ENCODE results near the gene TEAD1.

Gene TEAD1

GRCh38 chr11:12715131-12715530 lies 40.9 kb downstream of the TEAD1 start:
- no peak for TF ChIP-seq TAF1 (IDR thresholded peaks at IDR 0.05; ENCODE audit: borderline replicate concordance, insufficient read depth, low read length)
- no peak for TF ChIP-seq REST (IDR thresholded peaks at IDR 0.05; ENCODE audit: insufficient read depth in 1 of 2, low read depth in 2 of 2, low read length in 2 of 2)
- no peak for TF ChIP-seq POLR2AphosphoS5 (IDR thresholded peaks at IDR 0.05; ENCODE audit: low read depth, low read length)
- TF ChIP-seq FOXP2 (optimal IDR thresholded peaks at IDR 0.05; ENCODE audit: borderline replicate concordance, extremely low read depth, extremely low read length, insufficient read depth), result no peak
- no peak for TF ChIP-seq SIN3A (IDR thresholded peaks at IDR 0.05; ENCODE audit: borderline replicate concordance, insufficient read depth, low read length)

- TF ChIP-seq POLR2AphosphoS5 (IDR thresholded peaks at IDR 0.05; ENCODE audit: low read depth, low read length), result peak; percentile 23; the same call in 1 of the 2 replicates
- no peak for TF ChIP-seq SIN3A (IDR thresholded peaks at IDR 0.05; ENCODE audit: borderline replicate concordance, insufficient read depth, low read length)
Observed at GRCh38 chr11:12715941-12716340, 41.7 kb downstream of the TEAD1 start.

- no peak for TF ChIP-seq POLR2AphosphoS5 (IDR thresholded peaks at IDR 0.05; ENCODE audit: low read depth, low read length)
- TF ChIP-seq REST (IDR thresholded peaks at IDR 0.05; ENCODE audit: insufficient read depth in 1 of 2, low read depth in 2 of 2, low read length in 2 of 2), result no peak
- no peak for TF ChIP-seq SIN3A (IDR thresholded peaks at IDR 0.05; ENCODE audit: borderline replicate concordance, insufficient read depth, low read length)
- no peak for TF ChIP-seq TAF1 (IDR thresholded peaks at IDR 0.05; ENCODE audit: borderline replicate concordance, insufficient read depth, low read length)
- TF ChIP-seq FOXP2 (optimal IDR thresholded peaks at IDR 0.05; ENCODE audit: borderline replicate concordance, extremely low read depth, extremely low read length, insufficient read depth), result no peak
Observed at GRCh38 chr11:12716816-12717215, 42.6 kb downstream of the TEAD1 start.

- no peak for TF ChIP-seq FOXP2 (optimal IDR thresholded peaks at IDR 0.05; ENCODE audit: borderline replicate concordance, extremely low read depth, extremely low read length, insufficient read depth)
- no peak for TF ChIP-seq TAF1 (IDR thresholded peaks at IDR 0.05; ENCODE audit: borderline replicate concordance, insufficient read depth, low read length)
- TF ChIP-seq REST (IDR thresholded peaks at IDR 0.05; ENCODE audit: insufficient read depth in 1 of 2, low read depth in 2 of 2, low read length in 2 of 2), result no peak
Observed at GRCh38 chr11:12717851-12718291, 43.6 kb downstream of the TEAD1 start.

- TF ChIP-seq SIN3A (IDR thresholded peaks at IDR 0.05; ENCODE audit: borderline replicate concordance, insufficient read depth, low read length), result no peak
- TF ChIP-seq TAF1 (IDR thresholded peaks at IDR 0.05; ENCODE audit: borderline replicate concordance, insufficient read depth, low read length), result no peak
- TF ChIP-seq REST (IDR thresholded peaks at IDR 0.05; ENCODE audit: insufficient read depth in 1 of 2, low read depth in 2 of 2, low read length in 2 of 2), result no peak
- TF ChIP-seq POLR2AphosphoS5 (IDR thresholded peaks at IDR 0.05; ENCODE audit: low read depth, low read length), result no peak
- no peak for TF ChIP-seq FOXP2 (optimal IDR thresholded peaks at IDR 0.05; ENCODE audit: borderline replicate concordance, extremely low read depth, extremely low read length, insufficient read depth)
Observed at GRCh38 chr11:12719221-12719620, 45.0 kb downstream of the TEAD1 start.
